Heart right ventricle (tissue), 16 donors: ENCODE measurements around the gene DIP2C. TPM values are rescaled to one million over a fixed set of nuclear protein-coding genes. Genes with fewer than 3 reads are reported as not detected.

Experiments used
- ATAC-seq, 8 donors: fragments of 200-7000 bp; cut with Tn5 transposase; one replicate each; pipeline ENCODE4 v1.9.1; 2020; ENCODE audit warnings: mild to moderate bottlenecking in 8 of 8, moderate library complexity in 8 of 8, moderate number of reproducible peaks in 1 of 8
- DNase-seq, 2 donors: peaks; one replicate each; pipeline ENCODE4 v3.0.0-alpha.2; 2020
- H3K27ac ChIP-seq, 10 donors: fragments of 200-600 bp; sonication (generic) in 2 of 10; one replicate each; pipeline versions ENCODE4 v1.5.0 to v1.8.0; 2020 to 2022; ENCODE audit warnings: mild to moderate bottlenecking in 3 of 10
- H3K27me3 ChIP-seq, 7 donors: fragments of 200-600 bp; one replicate each; pipeline ENCODE4 v1.8.0; 2021 to 2022; ENCODE audit warnings: mild to moderate bottlenecking in 2 of 7
- H3K36me3 ChIP-seq, 9 donors: fragments of 200-600 bp; sonication (generic) in 1 of 9; one replicate each; pipeline versions ENCODE4 v1.5.0 to v1.8.0; 2020 to 2022; ENCODE audit warnings: mild to moderate bottlenecking in 2 of 9
- H3K4me1 ChIP-seq, 9 donors: fragments of 200-600 bp; sonication (generic) in 1 of 9; one replicate each; pipeline versions ENCODE4 v1.5.0 to v1.8.0; 2020 to 2022; ENCODE audit warnings: mild to moderate bottlenecking in 4 of 9
- H3K4me3 ChIP-seq, 10 donors: fragments of 200-600 bp; sonication (generic) in 2 of 10; one replicate each; pipeline versions ENCODE4 v1.5.0 to v1.8.0; 2020 to 2022; ENCODE audit warnings: mild to moderate bottlenecking in 7 of 10, moderate library complexity in 2 of 10
- H3K9me3 ChIP-seq, 11 donors: fragments of 200-600 bp in 10 of 11; sonication (generic) in 2 of 11; one replicate each; pipeline versions ENCODE4 v1.5.0 to v1.8.0; 2013 to 2022; ENCODE audit warnings: mild to moderate bottlenecking in 2 of 11, control low read depth in 1 of 11, moderate library complexity in 1 of 11
- WGBS, 2 donors: extraction: QIAGEN DNeasy Blood & Tissue Kit; methylation state at CpG; one replicate each; pipeline ENCODE4 v1.1.7; 2013; ENCODE audit warnings: inconsistent platforms in 1 of 2; 5-methylcytosine and 5-hydroxymethylcytosine counted together
- intact Hi-C, 10 donors: fragments of 100-400 bp; cut with DNase I; formaldehyde crosslinking; loops; one replicate each; pipeline versions ENCODE4 v1.11.1 to v1.14.2; 2022
- polyA plus RNA-seq, 2 donors: library from polyadenylated mRNA; stranded (reverse); fragments of 200-250 nt; gene quantifications; one replicate each; pipeline ENCODE4 v1.2.3, GENCODE V29; 2013
- total RNA-seq, 10 donors: library from RNA; stranded (reverse); fragmentation: NEBNext Ultra II Directional in 3 of 10; extraction: Animal tissue kit (Norgen Biotek cat#: 25700) in 3 of 10; gene quantifications; one replicate each; pipeline versions ENCODE4 v1.2.1 to v1.2.4, GENCODE V29; 2021 to 2023
- TF ChIP-seq, protein P1 (sequence below), 9 donors: fragments of 200-600 bp; sonication (generic) in 2 of 9; IDR thresholded peaks; one replicate each; pipeline versions ENCODE4 v1.5.0 to v1.8.0; 2021 to 2022; ENCODE audit warnings: antibody characterized with exemption in 9 of 9, mild to moderate bottlenecking in 5 of 9, moderate library complexity in 1 of 9
- donor health status: Arrhythmogenic right ventricular cardiomyopathy.
- donor health status: ischemic (EF 13 %, LVEDD 7.1; RV severe dilation, severe dysfunction).
- donor health status: healthy with polysubstance abuse.
- donor health status: DM: no; HTN: yes; CAD: no.
- donor health status: DM: no; HTN: no; CAD: no.
- donor health status: ischemic (EF 25% LVEDD 6.9; RV normal size, moderate dysfunction).
- donor health status: ischemic (EF 25% LVEDD 5.7; RV mildly dilated, moderate dysfunction).
- donor health status: healthy.
- donor health status: DM: yes; HTN: yes; CAD: no.
- donor health status: Ischemic cardiomyopathy.
- donor health status: ischemic (EF 35%, LVEDD 5.7; RV mildly dilated, moderate dysfunction).
- donor health status: nonischemic (EF 11% LVEDD 7.7; RV severe dilation, severe dysfunction).
- donor health status: DM: yes; HTN: yes; CAD: no.
- donor health status: PGD.
- donor health status: ischemic (EF 29% LVEDD 5.4; RV normal size, mild dysfunction).
- donor health status: nonischemic (EF 23%, LVEDD 6.1; RV moderate dilation, normal function).

DIP2C gene
- total and polyA plus RNA-seq, 12 donors: 7.1 to 48.2 (median 33.7) TPM

DNA sequence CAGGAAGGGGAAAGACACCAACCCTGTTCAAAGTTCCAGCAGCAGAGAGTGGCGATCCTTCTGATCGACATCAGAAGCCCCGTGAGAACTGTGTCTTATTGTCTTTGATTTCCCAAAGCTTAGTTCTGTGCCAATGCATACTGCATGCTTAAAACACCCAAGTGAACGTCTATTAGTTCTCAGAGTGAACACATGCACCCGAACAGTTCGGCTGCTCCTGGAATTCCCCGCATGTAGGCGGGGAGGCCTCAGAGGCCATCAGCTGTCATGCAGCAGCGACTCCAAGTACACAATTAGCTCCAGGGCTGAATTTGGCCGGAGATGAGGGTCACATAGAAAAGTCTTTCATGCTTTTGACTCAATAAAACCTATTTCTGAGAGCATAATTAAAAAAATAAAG lies 277.4 kb downstream of the DIP2C start:
- TF ChIP-seq, protein P1, sequence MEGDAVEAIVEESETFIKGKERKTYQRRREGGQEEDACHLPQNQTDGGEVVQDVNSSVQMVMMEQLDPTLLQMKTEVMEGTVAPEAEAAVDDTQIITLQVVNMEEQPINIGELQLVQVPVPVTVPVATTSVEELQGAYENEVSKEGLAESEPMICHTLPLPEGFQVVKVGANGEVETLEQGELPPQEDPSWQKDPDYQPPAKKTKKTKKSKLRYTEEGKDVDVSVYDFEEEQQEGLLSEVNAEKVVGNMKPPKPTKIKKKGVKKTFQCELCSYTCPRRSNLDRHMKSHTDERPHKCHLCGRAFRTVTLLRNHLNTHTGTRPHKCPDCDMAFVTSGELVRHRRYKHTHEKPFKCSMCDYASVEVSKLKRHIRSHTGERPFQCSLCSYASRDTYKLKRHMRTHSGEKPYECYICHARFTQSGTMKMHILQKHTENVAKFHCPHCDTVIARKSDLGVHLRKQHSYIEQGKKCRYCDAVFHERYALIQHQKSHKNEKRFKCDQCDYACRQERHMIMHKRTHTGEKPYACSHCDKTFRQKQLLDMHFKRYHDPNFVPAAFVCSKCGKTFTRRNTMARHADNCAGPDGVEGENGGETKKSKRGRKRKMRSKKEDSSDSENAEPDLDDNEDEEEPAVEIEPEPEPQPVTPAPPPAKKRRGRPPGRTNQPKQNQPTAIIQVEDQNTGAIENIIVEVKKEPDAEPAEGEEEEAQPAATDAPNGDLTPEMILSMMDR (IDR thresholded peaks at IDR 0.05): no peak
- no peak overlapping the region for H3K4me3 ChIP-seq
- WGBS, 2 donors: 57 to 72% methylated on average over 10 of the region's 10 CpGs
- H3K27ac ChIP-seq: no peak overlapping the region
- H3K27me3 ChIP-seq: no peaks in the 10 kb centered on the region
- peaks cover 0 to 83% (median 15%) of the 10 kb centered on the region in 9 donors for H3K36me3 ChIP-seq
- ATAC-seq (no peak), DNase-seq (no peak)
- intact Hi-C loops: no loop called here
- H3K4me1 ChIP-seq: peaks cover 0 to 16% (median 0%) of the 10 kb centered on the region in 9 donors
- no peaks in the 10 kb centered on the region for H3K9me3 ChIP-seq

DNA sequence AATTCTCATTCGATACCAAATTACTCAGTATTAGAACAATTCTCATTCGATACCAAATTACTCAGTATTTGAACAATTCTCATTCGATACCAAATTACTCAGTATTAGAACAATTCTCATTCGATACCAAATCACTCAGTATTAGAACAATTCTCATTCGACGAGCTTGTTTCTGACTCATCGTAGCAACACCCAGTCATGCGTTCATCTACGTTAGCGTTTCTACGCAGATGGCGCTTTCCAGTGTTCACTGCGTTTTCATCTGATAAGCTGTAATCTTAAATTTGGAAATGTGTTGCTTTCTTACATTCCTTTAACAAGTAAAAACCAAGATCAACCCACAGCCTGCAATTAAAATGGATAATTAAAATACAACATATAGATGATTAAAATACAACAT lies 277.9 kb downstream of the DIP2C start:
- ATAC-seq (no peak), DNase-seq (no peak)
- Histone ChIP-seq H3K27ac (no peak overlapping the region), H3K4me1 (peaks cover 0 to 16% (median 0%) of the 10 kb centered on the region in 9 donors), H3K27me3 (no peaks in the 10 kb centered on the region), H3K9me3 (no peaks in the 10 kb centered on the region), H3K36me3 (peaks cover 0 to 83% (median 17%) of the 10 kb centered on the region in 9 donors), H3K4me3 (no peak overlapping the region)
- intact Hi-C loops: no loop called here
- WGBS, 2 donors: 94 to 95% methylated on average over 13 of the region's 13 CpGs
- TF ChIP-seq, protein P1 (IDR thresholded peaks at IDR 0.05): no peak

DNA sequence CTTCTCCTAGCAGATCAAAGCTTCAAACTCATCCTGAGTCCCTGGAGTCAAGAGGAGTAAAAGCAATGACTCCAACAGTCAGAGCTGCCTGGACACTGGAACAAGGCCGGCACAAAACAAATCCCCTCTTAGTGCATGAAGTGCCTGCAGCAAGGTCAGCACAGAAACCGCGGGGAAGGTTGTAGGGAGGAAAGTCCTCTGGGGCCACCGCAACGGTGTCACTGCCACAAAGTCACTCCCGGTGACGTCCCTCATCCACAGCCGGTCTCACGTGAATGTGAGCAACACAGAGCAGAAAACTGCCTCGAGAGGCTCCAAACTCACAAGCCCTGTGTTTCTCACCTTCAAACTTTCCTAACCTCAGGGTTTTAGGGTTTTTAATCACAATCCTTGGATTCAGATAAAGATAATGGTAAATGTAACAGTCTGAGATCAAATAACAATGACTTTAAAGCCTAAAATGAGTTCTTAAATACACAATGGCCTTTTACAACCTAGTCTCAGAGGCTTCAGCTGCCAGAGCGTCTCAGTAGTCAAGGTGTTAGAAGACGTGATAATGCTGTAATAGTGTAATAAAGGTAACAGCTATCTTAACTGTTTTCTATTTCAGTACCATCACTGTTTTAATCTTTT lies 279.9 kb downstream of the DIP2C start:
- peaks cover 0 to 16% (median 0%) of the 10 kb centered on the region in 9 donors for H3K4me1 ChIP-seq
- no peaks in the 10 kb centered on the region for H3K9me3 ChIP-seq
- no peak overlapping the region for H3K4me3 ChIP-seq
- DNase-seq (no peak), ATAC-seq (peak in 6 of 8 donors; percentile 57 to 88 (median 80))
- intact Hi-C loops: no loop called here
- WGBS, 2 donors: 64 to 76% methylated on average over 12 of the region's 12 CpGs
- H3K36me3 ChIP-seq: peaks cover 0 to 79% (median 17%) of the 10 kb centered on the region in 9 donors
- H3K27me3 ChIP-seq: no peaks in the 10 kb centered on the region
- H3K27ac ChIP-seq: peak overlapping the region in 4 of 10 donors; percentile 17 to 54 (median 36)
- TF ChIP-seq, protein P1 (IDR thresholded peaks at IDR 0.05): no peak

DNA sequence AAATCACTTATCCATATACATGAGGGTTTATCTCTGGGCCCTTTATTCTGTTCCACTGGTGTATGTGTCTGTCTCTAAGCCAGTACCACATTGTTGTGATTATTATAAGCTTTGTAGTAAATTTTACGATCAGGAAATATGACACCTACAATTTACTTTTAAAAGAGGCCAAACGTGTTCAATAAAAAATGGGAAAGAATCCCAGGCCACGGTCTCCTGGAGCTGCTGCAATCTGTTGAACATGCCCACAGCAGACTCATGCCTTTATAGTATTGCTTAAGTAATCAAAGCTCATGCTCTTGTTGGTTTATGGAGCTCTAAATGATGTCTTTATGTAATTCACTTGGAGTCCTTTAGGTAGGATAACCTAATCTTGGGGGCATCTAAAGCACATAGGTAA lies 281.2 kb downstream of the DIP2C start:
- intact Hi-C loops: no loop called here

More for the DNA sequence above, 281.2 kb downstream of the DIP2C start:
- 89 to 94% methylated on average over 3 of the region's 3 CpGs for WGBS, 2 donors
- H3K27ac ChIP-seq: no peak overlapping the region
- no peak for ATAC-seq
- no peaks in the 10 kb centered on the region for H3K9me3 ChIP-seq
- peaks cover 0 to 16% (median 0%) of the 10 kb centered on the region in 9 donors for H3K4me1 ChIP-seq
- H3K27me3 ChIP-seq: no peaks in the 10 kb centered on the region
- H3K4me3 ChIP-seq: no peak overlapping the region
- TF ChIP-seq, protein P1 (IDR thresholded peaks at IDR 0.05): no peak
- H3K36me3 ChIP-seq: peaks cover 0 to 73% (median 7%) of the 10 kb centered on the region in 9 donors
- no peak for DNase-seq
